ENCODE results near the gene VDAC1. TPM values are rescaled to one million over a fixed set of nuclear protein-coding genes. Genes with fewer than 3 reads are reported as not detected.

Gene VDAC1
- total RNA-seq, 2 experiments from 2014 or later = 250 to 259 TPM

DNA sequence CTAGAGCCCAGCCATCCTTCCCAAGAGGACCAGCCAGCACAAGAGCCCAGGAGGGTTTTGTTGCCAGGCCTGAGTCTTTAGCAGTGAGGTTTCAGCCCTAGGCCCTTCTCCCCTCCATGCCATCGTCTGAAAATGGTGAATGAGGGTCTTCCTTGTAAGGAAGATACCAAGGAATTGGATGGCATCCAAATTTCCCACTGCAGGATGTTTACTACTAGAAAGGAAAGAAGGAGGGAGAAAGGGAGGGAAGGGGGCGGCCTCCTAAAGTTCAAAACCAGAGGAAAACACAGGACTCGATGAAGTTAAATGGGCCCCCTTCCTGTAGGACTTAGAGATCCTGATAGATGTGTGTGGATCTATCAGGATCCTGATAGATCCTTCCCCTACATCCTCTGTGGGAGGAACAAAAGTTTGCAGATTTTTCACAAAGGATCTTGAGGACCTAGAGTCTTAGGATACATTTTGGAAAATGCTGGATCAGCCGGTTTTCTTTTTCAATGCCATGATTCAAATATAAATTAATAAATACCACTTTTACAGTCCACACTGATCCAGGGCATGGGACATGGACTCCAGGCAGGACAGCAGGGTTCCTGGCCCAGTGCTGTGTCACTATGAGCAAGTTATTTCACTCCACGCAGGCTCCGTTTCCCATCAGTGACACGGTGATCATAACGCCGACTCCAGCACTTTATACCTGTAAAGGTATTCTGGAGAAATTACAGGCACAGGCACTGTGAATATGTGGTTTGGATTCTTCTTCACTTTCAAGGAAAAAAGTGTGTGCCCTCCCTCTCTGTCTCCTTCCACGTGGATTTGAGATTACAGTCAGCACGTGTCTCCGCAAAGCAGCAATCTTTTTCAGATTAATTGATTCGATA, 77.2 kb downstream of the VDAC1 start:
- POLR2A ChIA-PET = no interaction called here
- ATAC-seq (no peak), DNase-seq (no peak)
- Mint-ChIP-seq H3K9me3 (ENCODE audit: insufficient read depth) (no peaks in the 10 kb centered on the region), H3K4me1 (ENCODE audit: low read depth) (peaks cover 19% of the 10 kb centered on the region), H3K36me3 (ENCODE audit: low read depth) (no peaks in the 10 kb centered on the region), H3K27ac (no peak overlapping the region), H3K27me3 (ENCODE audit: low read depth) (peaks cover 1% of the 10 kb centered on the region), H3K4me3 (no peak overlapping the region)
- CTCF ChIA-PET = no interaction called here

DNA sequence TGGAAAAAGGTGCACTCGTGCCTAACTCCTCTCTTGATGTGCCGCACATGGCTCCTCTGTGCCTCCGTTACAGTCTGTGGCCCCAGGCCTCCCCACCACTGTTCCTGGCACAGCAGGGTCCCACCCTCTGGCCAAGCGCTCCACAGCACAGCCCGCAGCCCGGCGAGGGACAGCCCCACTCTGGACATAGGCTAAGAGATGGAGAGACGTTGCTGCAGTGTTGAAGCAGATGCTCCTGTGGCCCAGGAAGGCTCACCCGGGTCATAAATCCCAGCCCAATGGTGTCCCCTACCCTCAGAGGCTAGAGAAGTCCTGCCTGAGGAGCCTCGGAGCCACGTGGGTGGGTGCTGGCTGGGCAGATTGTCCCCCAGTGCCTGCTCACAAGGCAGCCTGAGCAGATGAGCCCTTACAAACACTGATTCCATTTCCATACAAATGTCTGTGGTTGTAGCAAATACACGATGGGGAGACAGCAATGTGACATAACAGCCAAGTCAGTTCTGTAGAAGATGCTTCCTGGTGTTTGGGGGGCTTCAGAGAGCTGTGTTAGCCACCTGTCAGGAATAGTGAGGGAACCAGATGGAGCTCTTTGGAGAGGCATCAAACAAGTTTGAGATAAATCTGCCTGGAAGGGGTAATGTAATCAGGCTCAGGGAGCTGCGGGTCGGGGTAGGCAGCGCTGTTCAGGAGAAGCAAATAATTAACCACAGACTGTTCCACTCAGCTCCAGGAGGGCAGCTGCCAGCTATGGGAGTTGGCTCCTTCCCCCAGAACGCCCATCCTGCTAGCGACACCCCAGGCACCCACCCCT, 78.1 kb downstream of the VDAC1 start:
- CTCF ChIA-PET = no interaction called here
- no peak overlapping the region for H3K27ac Mint-ChIP-seq
- H3K27me3 Mint-ChIP-seq (ENCODE audit: low read depth) = peaks cover 7% of the 10 kb centered on the region
- H3K4me3 Mint-ChIP-seq = no peak overlapping the region
- no peak for ATAC-seq
- DNase-seq = no peak
- H3K4me1 Mint-ChIP-seq (ENCODE audit: low read depth) = peaks cover 16% of the 10 kb centered on the region
- no peaks in the 10 kb centered on the region for H3K36me3 Mint-ChIP-seq (ENCODE audit: low read depth)
- POLR2A ChIA-PET = interaction anchor here (0.8 kb wide), 1 partner anchor 56 kb away, joined by 3 read pairs; no protein-coding TSS in a partner anchor
- no peaks in the 10 kb centered on the region for H3K9me3 Mint-ChIP-seq (ENCODE audit: insufficient read depth)

DNA sequence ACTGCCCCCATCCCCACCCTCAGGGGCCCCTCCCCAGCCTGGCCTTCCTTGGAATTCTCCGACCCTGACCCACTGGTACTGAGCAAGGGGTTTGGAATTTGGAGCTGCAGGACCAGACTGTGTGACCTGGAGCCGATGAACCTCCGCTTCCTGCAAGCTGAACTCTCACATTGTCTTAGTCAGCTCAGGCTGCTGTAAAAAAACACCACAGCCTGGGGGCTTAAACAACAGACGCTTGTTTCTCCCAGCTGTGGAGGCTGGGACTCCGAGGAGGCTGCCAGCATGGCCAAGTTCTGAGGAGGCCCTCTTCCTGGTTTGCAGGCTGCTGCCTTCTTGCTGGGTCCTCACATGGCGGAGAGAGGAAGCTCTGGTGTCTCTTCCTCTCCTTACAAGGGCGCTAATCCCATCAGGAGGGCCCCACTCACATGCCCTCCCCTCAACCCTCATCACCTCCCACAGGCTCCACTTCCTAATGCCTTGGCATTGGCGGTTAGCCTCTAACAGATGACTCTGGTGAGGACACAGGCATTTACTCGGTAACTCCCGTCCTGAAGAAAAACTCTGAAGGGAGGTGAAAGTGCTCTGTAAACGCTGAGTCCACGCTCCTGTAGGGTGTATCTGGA, 78.8 kb downstream of the VDAC1 start:
- ChIA-PET POLR2A (interaction anchor here (0.8 kb wide), 1 partner anchor 56 kb away, joined by 3 read pairs; no protein-coding TSS in a partner anchor), CTCF (no interaction called here)
- Mint-ChIP-seq H3K4me1 (ENCODE audit: low read depth) (peaks cover 13% of the 10 kb centered on the region), H3K9me3 (ENCODE audit: insufficient read depth) (no peaks in the 10 kb centered on the region), H3K36me3 (ENCODE audit: low read depth) (no peaks in the 10 kb centered on the region), H3K27me3 (ENCODE audit: low read depth) (peaks cover 7% of the 10 kb centered on the region), H3K4me3 (no peak overlapping the region), H3K27ac (no peak overlapping the region)
- no peak for ATAC-seq
- DNase-seq = no peak

DNA sequence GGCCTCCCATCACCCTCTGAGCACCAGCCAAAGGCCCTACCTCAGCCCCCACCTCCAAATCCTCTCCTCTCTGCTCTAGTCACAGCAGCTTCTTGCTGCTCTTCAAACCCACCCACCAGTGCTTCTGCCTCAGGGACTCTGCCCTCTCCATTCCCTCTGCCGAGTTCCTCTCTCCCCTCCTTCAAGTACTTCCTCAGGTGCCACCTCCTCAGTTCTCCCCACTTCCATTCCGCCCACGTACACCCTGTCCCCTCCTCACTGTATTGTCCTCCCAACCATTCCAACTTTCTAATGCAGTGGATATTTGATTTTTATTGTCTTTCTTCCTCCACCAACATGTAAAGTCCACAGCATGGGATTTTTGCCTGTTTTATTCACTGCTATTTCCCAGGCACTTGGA, 79.5 kb downstream of the VDAC1 start:
- Mint-ChIP-seq H3K4me3 (no peak overlapping the region), H3K27ac (no peak overlapping the region), H3K4me1 (ENCODE audit: low read depth) (peaks cover 11% of the 10 kb centered on the region), H3K27me3 (ENCODE audit: low read depth) (peaks cover 7% of the 10 kb centered on the region), H3K9me3 (ENCODE audit: insufficient read depth) (no peaks in the 10 kb centered on the region), H3K36me3 (ENCODE audit: low read depth) (no peaks in the 10 kb centered on the region)
- ATAC-seq (no peak), DNase-seq (no peak)
- CTCF ChIA-PET = no interaction called here
- POLR2A ChIA-PET = no interaction called here

DNA sequence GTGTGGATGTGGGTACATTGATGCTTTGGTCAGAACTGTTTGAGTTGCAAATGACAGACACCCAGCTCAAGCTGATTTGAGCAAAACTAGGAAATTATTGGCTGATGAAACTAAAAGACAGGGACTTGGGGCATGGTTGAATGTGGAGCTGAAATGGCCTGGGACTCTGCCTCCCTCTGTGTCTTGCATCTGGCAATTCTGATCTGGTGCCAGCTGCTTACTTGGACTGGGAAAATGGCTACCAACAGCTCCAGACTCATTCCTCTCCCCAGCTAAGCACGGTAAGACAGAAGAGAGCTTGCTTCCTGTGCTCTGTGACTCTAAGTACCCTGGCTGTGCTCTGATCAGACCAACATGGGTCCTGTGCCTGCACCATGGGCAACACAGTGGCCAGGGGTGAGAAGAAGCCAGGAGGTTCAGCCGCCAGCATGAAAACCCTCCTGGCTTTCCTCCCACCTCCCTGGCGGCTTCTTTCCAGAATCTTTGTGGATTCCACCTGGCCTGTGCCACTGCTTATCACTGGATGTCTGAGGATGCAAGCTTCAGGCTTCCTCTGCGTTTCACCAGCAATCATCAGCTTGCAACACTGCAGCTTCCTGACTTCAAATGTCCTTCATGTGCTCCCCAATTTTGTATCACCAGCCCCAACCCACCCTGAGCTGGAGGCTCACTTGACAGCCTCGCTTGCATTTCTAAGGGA, 80.4 kb downstream of the VDAC1 start:
- ChIA-PET CTCF (no interaction called here), POLR2A (no interaction called here)
- Mint-ChIP-seq H3K27ac (no peak overlapping the region), H3K9me3 (ENCODE audit: insufficient read depth) (no peaks in the 10 kb centered on the region), H3K4me1 (ENCODE audit: low read depth) (peaks cover 2% of the 10 kb centered on the region), H3K4me3 (no peak overlapping the region), H3K27me3 (ENCODE audit: low read depth) (peaks cover 7% of the 10 kb centered on the region), H3K36me3 (ENCODE audit: low read depth) (no peaks in the 10 kb centered on the region)
- ATAC-seq (no peak), DNase-seq (no peak)

DNA sequence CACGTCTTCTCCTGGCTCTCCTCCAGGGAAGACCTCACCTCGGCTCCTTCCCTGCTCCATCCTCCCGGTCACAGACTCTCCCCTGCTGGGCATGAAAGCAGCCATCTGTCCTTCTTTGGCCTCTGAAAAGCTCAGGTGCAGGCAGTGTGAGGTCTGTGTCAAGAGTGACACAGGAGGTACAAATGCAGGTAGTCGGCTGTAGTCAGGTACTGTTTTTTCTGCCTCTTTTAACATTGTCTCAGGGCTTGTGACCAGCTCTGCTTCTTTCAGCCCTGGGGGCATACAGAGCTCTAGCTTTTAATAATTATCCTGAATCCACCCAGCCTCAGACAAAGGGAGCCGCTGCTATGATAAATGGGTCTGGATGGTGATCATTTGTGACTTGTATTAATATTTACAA, 82.8 kb downstream of the VDAC1 start:
- no peak for DNase-seq
- Mint-ChIP-seq H3K27ac (no peak overlapping the region), H3K4me3 (no peak overlapping the region), H3K36me3 (ENCODE audit: low read depth) (no peaks in the 10 kb centered on the region), H3K9me3 (ENCODE audit: insufficient read depth) (no peaks in the 10 kb centered on the region), H3K4me1 (ENCODE audit: low read depth) (no peaks in the 10 kb centered on the region), H3K27me3 (ENCODE audit: low read depth) (peaks cover 7% of the 10 kb centered on the region)
- ATAC-seq = no peak
- CTCF ChIA-PET = interaction anchor here (1.2 kb wide), 1 partner anchor 53 kb away, joined by 4 read pairs; no protein-coding TSS in a partner anchor
- POLR2A ChIA-PET = no interaction called here

Other genes starting within 250 kb of the VDAC1 start
- 10 to 100 TPM; 19.2 to 21.3 TPM for gene C5orf15, start 36.4 kb downstream of the VDAC1 start, total RNA-seq
- 10 to 100 TPM; 93.4 to 97.8 TPM for gene TCF7, start 109.7 kb upstream of the VDAC1 start, total RNA-seq
- gene SKP1, start 172.0 kb upstream of the VDAC1 start, total RNA-seq = 100 to 1,000 TPM; 203 to 206 TPM
- gene PPP2CA, start 221.1 kb upstream of the VDAC1 start, total RNA-seq = 100 to 1,000 TPM; 158 to 167 TPM

Data from activated CD8-positive, alpha-beta T cell treated with anti-CD3 and anti-CD28 coated beads, Interleukin-2, amount 10 ng/mL, durations not matched to agents 7 days and 5 days (primary cell).